Neuron (in vitro differentiated cells): ENCODE data around the gene GPC5.

Experiments used
- H2AFZ ChIP-seq: one replicate; pipeline ENCODE4 v1.6.1; 2013; ENCODE audit warnings: low read depth, mild to moderate bottlenecking, inconsistent platforms, low read length, moderate library complexity
- H3K27me3 ChIP-seq: one replicate; pipeline ENCODE4 v1.6.1; 2013; ENCODE audit warnings: low read length; ENCODE audit not compliant: insufficient read depth
- H3K36me3 ChIP-seq: one replicate; pipeline ENCODE4 v1.6.1; 2013; ENCODE audit warnings: low read length; ENCODE audit not compliant: insufficient read depth
- H3K4me1 ChIP-seq: one replicate; pipeline ENCODE4 v1.6.1; 2013; ENCODE audit warnings: low read length; ENCODE audit not compliant: insufficient read depth
- H3K4me3 ChIP-seq: 2 replicates; pipeline ENCODE4 v1.5.1; 2013; ENCODE audit warnings: mild to moderate bottlenecking, low read length, moderate library complexity
- H3K9me3 ChIP-seq: one replicate; pipeline ENCODE4 v1.6.1; 2013; ENCODE audit warnings: low read length

The GPC5 gene

DNA sequence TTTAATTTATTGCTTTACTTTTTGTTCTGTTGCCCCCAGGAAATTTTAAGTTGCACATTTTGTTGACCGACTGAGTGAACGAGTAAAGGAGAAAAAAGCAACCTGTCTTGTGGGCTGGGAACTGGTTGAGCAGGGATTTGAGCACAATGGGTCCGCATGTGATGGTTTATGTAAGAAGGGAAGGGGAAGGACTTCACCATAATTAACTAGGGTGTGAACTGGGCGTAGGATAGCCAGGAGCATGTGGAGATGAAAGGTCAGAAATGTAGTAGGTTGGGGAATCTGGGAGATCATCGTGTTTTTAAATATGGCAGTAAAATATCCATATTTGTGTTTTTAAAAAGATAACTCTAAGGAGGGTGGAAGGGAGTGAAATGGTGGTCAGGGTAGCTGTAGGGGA lies 99.9 kb downstream of the GPC5 start:
- Histone ChIP-seq H2AFZ (no peak overlapping the region), H3K9me3 (no peaks in the 10 kb centered on the region), H3K4me1 (no peaks in the 10 kb centered on the region), H3K27me3 (no peaks in the 10 kb centered on the region), H3K4me3 (no peak overlapping the region), H3K36me3 (no peaks in the 10 kb centered on the region)

DNA sequence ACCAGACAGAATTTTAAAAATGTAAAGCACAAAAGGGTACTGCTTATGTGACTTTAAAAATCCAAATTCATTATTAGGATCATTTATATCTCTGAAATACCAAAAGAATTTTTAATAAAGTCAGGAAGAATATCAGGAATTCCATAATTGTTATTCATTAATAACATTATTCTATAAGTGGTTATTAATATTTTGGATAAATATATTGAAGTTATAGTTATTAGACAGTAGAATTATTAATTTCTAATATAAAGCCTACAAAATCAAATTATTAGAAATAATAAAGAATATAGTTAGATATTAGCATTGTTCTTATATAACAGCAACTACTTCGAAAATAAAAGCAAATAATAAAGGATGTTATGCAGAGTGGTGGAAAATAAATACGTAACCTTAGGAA lies 105.8 kb downstream of the GPC5 start:
- Histone ChIP-seq H3K27me3 (no peaks in the 10 kb centered on the region), H3K4me3 (no peak overlapping the region), H3K36me3 (no peaks in the 10 kb centered on the region), H3K9me3 (no peaks in the 10 kb centered on the region), H3K4me1 (no peaks in the 10 kb centered on the region), H2AFZ (no peak overlapping the region)

DNA sequence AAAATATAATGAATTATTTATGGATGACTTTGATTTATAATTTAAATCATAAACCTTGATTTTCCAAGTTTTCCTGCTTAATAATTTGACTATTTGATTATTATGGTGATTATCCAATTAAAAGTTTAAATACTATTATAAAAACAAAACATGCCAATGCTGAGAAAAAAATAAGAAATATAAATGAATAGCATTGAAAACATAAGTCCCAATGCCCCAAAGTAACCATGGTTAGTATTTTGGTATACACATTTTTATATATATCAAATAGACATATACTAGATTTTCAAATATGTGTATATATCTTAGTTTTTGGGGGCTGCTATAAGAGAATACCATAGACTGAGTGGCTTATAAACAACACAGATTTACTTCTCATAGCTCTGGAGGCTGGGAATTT lies 108.3 kb downstream of the GPC5 start:
- Histone ChIP-seq H3K27me3 (no peaks in the 10 kb centered on the region), H3K9me3 (no peaks in the 10 kb centered on the region), H3K4me1 (no peaks in the 10 kb centered on the region), H2AFZ (no peak overlapping the region), H3K4me3 (no peak overlapping the region), H3K36me3 (no peaks in the 10 kb centered on the region)

DNA sequence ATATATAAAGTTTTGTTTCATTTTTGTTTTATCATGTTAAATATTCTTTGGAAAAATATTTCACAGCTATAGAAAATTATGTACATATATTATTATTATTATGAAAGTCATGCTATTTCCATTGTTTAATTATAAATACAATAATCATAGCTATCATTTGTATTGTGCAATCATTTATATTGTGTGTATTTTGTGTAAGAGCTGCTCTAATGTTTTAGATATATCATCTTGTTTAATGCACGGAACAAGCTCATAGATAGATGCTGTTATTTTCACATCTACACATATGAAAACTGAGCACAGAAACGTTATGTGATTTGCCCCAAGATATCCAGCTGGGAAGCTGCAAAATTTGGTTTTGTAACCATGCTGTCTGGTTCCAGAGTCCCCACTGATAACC lies 111.6 kb downstream of the GPC5 start:
- no peaks in the 10 kb centered on the region for H3K36me3 ChIP-seq
- no peaks in the 10 kb centered on the region for H3K4me1 ChIP-seq
- no peaks in the 10 kb centered on the region for H3K27me3 ChIP-seq
- H2AFZ ChIP-seq, result no peak overlapping the region
- H3K9me3 ChIP-seq, result no peaks in the 10 kb centered on the region
- no peak overlapping the region for H3K4me3 ChIP-seq

DNA sequence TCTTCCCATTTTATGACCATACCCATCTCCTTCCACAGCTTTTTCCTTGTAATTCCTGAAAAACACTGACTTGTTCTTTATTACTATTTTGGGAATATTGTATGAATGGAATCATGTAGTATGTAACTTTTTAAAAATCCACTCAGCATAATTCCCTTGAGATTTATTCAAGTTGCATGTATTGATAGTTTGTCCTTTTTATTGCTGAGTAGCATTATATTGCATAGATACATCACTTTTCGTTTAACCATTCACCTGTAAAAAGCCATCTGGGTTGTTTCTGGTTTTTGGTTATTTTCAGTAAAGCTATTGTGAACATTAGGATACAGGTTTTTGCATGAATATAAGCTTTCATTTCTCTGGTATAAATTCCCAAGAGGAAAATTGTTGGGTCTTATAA lies 115.4 kb downstream of the GPC5 start:
- Histone ChIP-seq H2AFZ (no peak overlapping the region), H3K36me3 (no peaks in the 10 kb centered on the region), H3K4me3 (no peak overlapping the region), H3K4me1 (no peaks in the 10 kb centered on the region), H3K27me3 (no peaks in the 10 kb centered on the region), H3K9me3 (no peaks in the 10 kb centered on the region)

DNA sequence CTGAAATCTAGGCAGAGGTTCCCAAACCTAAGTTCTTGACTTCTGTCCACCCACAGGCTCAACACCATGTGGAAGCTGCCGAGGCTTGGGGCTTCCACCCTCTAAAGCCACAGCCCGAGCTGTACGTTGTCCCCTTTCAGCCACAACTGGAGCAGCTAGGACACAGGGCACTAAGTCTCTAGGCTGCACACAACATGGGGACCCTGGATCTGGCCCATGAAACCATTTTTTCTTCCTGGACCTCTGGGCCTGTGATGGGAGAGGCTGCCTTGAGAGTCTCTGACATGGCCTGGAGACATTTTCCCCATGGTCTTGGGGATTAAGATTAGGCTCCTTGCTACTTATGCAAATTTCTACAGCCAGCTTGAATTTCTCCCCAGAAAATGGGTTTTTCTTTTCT lies 118.4 kb downstream of the GPC5 start:
- Histone ChIP-seq H3K36me3 (no peaks in the 10 kb centered on the region), H3K4me1 (no peaks in the 10 kb centered on the region), H2AFZ (no peak overlapping the region), H3K4me3 (no peak overlapping the region), H3K27me3 (no peaks in the 10 kb centered on the region), H3K9me3 (no peaks in the 10 kb centered on the region)

DNA sequence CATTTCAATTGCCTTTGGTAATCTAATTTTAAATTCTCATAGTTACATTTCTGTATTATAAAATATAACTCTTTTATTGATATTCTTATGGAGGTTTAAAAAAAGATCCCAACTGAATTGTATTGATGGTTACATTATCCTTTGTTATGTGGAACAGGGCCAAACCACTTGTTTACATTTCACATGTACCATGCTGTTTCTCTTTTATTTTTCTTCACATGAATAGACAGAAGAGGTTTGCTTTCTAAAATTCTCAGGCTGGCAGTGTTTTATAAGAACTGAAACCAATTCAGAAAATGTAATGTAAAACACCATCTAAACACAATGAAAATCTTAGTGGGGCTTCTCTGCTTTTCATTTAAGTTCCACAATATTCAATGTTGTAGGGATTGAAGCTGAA lies 122.5 kb downstream of the GPC5 start:
- Histone ChIP-seq H3K9me3 (no peaks in the 10 kb centered on the region), H3K4me3 (no peak overlapping the region), H3K36me3 (no peaks in the 10 kb centered on the region), H3K4me1 (no peaks in the 10 kb centered on the region), H3K27me3 (no peaks in the 10 kb centered on the region), H2AFZ (no peak overlapping the region)

DNA sequence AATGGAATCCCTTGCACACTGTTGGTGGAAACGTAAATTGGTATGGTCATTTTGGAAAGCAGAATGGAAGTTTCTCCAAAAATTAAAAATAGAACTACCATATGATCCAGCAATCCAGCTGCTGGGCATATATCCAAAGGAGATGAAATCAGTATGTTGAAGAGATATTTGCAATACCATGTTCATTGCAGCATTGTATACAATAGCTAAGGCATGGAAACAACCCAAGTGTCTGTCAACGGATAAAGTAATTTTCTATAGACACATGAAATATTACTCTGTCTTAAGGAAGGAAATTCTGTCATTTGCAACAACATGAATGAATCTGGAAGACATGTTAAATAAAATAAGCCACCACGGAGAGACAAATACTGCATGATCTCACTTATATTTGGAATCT lies 124.7 kb downstream of the GPC5 start:
- H3K27me3 ChIP-seq, result no peaks in the 10 kb centered on the region
- no peaks in the 10 kb centered on the region for H3K9me3 ChIP-seq
- H3K36me3 ChIP-seq, result no peaks in the 10 kb centered on the region
- no peak overlapping the region for H2AFZ ChIP-seq
- H3K4me1 ChIP-seq, result no peaks in the 10 kb centered on the region
- no peak overlapping the region for H3K4me3 ChIP-seq

DNA sequence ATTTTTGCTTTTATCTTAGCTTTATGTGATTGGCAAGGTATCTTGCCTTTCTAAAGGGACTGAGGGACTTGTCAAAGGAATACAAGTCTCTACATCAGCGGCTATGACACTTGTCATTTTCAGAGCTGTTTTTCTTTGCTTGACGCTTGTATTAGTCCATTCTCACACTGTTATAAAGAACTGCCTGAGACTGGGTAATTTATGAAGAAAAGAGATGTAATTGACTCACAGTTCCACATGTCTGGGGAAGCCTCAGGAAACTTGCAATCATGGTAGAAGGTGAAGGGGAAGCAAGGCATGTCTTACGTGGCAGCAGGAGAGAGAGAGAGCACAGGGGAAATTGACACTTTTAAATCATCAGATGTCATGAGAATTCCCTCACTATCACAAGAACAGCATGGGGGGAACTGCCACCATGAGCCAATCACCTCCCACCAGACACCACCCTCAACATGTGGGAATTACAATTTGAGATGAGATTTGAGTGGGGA lies 128.2 kb downstream of the GPC5 start:
- Histone ChIP-seq H3K36me3 (no peaks in the 10 kb centered on the region), H3K4me1 (no peaks in the 10 kb centered on the region), H3K27me3 (no peaks in the 10 kb centered on the region), H3K9me3 (no peaks in the 10 kb centered on the region), H3K4me3 (no peak overlapping the region), H2AFZ (no peak overlapping the region)

DNA sequence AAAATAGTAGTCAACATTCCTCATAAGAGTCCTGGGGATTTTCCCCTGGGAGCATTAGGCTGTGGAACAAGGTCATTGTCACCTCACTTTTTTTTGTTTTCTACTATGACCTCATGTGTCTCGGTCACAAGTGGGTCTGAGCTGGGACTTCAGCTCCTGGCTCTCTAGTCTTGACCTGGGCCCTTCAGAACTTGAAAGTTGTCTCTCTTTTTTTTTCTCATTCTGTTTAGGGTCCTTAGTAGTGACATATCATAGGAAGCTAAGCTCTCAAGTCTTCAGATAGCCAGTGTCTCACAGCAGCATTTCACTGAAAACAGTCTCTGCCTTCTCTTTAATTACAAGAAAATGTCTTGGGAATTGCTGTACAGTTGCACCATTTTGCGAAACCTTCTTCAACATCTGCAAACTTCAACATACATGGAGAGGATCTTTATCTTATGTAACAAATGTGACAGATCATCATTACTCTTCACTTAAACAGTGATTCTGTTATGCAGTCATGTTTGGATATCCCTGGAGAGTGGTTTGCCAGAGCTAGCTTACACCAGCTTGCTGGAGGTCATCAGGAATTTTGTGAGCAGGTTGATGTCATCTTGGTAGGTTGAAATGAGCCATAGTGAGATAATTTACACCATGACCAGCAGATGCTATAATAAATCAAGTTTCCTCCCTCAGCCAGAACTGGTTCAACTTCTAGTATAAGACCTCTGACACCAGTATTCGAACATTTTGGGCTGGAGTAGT lies 131.5 kb downstream of the GPC5 start:
- no peaks in the 10 kb centered on the region for H3K9me3 ChIP-seq
- H3K4me3 ChIP-seq, result no peak overlapping the region
- no peaks in the 10 kb centered on the region for H3K27me3 ChIP-seq
- H3K4me1 ChIP-seq, result no peaks in the 10 kb centered on the region
- H2AFZ ChIP-seq, result no peak overlapping the region
- no peaks in the 10 kb centered on the region for H3K36me3 ChIP-seq

DNA sequence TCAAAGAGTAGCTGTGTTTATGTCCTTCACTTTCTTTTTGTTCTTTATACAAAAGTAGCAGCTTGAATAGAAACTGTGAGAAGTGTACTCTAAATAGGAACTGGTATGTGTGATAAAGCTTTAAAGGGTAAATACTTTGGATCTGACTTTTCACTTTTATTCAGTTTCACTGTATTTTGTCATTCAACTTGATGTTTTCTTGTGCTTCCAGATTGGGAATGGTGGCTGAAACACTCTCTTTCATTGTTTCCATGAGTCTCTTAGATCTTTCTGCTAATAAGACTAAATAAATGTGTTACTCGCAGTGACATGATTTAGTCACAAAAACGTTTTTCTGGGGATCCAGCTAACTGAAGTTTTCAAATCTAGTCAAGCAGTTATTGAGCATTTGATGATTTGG lies 133.2 kb downstream of the GPC5 start:
- Histone ChIP-seq H3K4me3 (no peak overlapping the region), H3K4me1 (no peaks in the 10 kb centered on the region), H2AFZ (no peak overlapping the region), H3K27me3 (no peaks in the 10 kb centered on the region), H3K9me3 (no peaks in the 10 kb centered on the region), H3K36me3 (no peaks in the 10 kb centered on the region)

DNA sequence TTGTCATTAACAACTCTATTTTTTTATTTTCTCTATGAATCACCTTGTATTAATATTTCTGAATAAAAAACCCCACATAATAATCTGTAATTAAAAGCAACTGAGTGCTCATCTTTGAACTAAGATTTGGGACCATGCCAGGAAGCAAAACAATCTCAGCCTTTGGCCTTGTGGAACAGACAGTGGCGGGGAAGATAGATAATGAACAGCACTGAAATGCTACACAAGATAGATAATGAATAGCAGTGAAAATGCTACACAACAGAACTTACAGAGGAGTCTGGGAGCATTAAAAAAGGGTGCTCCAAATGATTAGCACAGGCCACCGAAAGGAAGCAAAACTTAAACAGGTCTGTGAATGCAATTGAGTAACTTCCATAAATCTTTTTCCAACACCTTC lies 134.9 kb downstream of the GPC5 start:
- Histone ChIP-seq H3K36me3 (no peaks in the 10 kb centered on the region), H3K9me3 (no peaks in the 10 kb centered on the region), H3K4me3 (no peak overlapping the region), H3K4me1 (no peaks in the 10 kb centered on the region), H2AFZ (no peak overlapping the region), H3K27me3 (no peaks in the 10 kb centered on the region)

DNA sequence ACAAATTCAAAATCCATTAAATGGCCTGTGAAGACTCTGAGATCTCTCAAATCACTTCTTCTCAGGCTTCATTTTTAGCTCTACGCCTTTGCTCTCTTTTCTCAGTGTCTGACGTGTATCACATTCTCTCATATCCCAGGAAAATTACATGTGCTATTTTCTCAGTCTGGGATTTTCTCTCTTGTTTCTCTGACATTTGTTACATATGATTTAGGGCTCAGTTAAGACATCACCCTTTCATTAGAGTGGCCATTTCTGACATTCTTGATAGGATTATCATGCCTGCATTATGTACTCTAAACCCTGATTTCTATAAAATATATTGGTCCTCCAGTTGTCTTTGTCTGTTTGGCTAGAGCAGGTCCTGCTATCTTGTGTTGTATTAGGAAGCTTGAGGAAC lies 136.6 kb downstream of the GPC5 start:
- Histone ChIP-seq H3K36me3 (no peaks in the 10 kb centered on the region), H3K4me3 (no peak overlapping the region), H3K9me3 (no peaks in the 10 kb centered on the region), H3K4me1 (no peaks in the 10 kb centered on the region), H2AFZ (no peak overlapping the region), H3K27me3 (no peaks in the 10 kb centered on the region)

DNA sequence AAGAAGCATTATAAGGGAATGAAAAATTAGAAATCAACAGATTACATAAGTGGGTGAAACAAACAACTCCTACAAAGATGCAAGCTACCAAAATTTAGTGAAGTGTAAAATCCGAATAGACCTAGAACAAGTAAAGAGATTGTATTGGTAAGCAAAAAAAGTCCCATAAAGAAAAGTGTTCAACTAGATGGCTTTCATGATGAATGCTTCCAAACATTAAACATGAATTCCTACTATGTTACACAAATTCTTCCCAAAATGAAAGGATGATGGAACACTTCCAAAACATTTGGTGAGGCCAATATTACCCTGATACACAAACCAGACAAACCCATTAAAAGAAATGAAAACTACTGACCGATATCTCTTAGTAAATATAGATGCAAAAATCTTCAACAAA lies 139.0 kb downstream of the GPC5 start:
- Histone ChIP-seq H3K27me3 (no peaks in the 10 kb centered on the region), H2AFZ (no peak overlapping the region), H3K4me3 (no peak overlapping the region), H3K4me1 (no peaks in the 10 kb centered on the region), H3K9me3 (no peaks in the 10 kb centered on the region), H3K36me3 (no peaks in the 10 kb centered on the region)
